ENCODE results near the gene GBX1.

GRCh38 chr7:151215396-151215795 lies 47.9 kb upstream of the GBX1 start:
- no peak for TF ChIP-seq CTCF (IDR thresholded peaks at IDR 0.05; ENCODE audit: low read depth, low read length)
- TF ChIP-seq MAX (IDR thresholded peaks at IDR 0.05; ENCODE audit: low read depth, low read length) = no peak
- TF ChIP-seq POLR2A (IDR thresholded peaks at IDR 0.05; ENCODE audit: extremely low read depth, insufficient read length) = no peak
